KMS-11 (cell line): Measurements from ENCODE around the gene LRFN2.

Experiments used
- H2AFZ ChIP-seq: fragments of 200-600 bp; sonication (generic); 2 replicates; pipeline ENCODE4 v1.6.1; 2016; ENCODE audit warnings: antibody characterized with exemption, mixed run types, low read depth
- H3K27ac ChIP-seq: fragments of 200-600 bp; sonication (generic); 2 replicates; pipeline ENCODE4 v1.6.1; 2016; ENCODE audit warnings: mild to moderate bottlenecking, mixed run types
- H3K27me3 ChIP-seq: fragments of 200-600 bp; sonication (generic); 2 replicates; pipeline ENCODE4 v1.6.1; 2017; ENCODE audit warnings: mild to moderate bottlenecking, low read depth, mixed run types, moderate library complexity; ENCODE audit not compliant: insufficient read depth
- H3K36me3 ChIP-seq: fragments of 200-600 bp; sonication (generic); 2 replicates; pipeline ENCODE4 v1.6.1; 2017; ENCODE audit warnings: mild to moderate bottlenecking, mixed run types; ENCODE audit not compliant: insufficient read depth
- H3K4me1 ChIP-seq: fragments of 200-600 bp; sonication (generic); 2 replicates; pipeline ENCODE4 v1.6.1; 2016; ENCODE audit warnings: mild to moderate bottlenecking, low read depth, mixed run types; ENCODE audit not compliant: poor library complexity, severe bottlenecking
- H3K4me2 ChIP-seq: fragments of 200-600 bp; sonication (generic); 2 replicates; pipeline ENCODE4 v1.7.0; 2016; ENCODE audit warnings: mild to moderate bottlenecking, mixed run types
- H3K4me3 ChIP-seq: fragments of 200-600 bp; sonication (generic); IDR thresholded peaks from 2 replicates; pipeline ENCODE4 v1.6.1; 2017; ENCODE audit warnings: low read depth, low read length, mixed read lengths; ENCODE audit not compliant: insufficient read depth
- H3K79me2 ChIP-seq: fragments of 200-600 bp; sonication (generic); 2 replicates; pipeline ENCODE4 v1.6.1; 2016; ENCODE audit warnings: low read depth, mixed run types; ENCODE audit not compliant: insufficient read depth
- H3K9ac ChIP-seq: fragments of 200-600 bp; sonication (generic); 2 replicates; pipeline ENCODE4 v1.6.1; 2016; ENCODE audit warnings: mild to moderate bottlenecking, mixed run types
- H4K20me1 ChIP-seq: fragments of 200-600 bp; sonication (generic); 2 replicates; pipeline ENCODE4 v1.6.1; 2016; ENCODE audit warnings: mild to moderate bottlenecking, mixed run types; ENCODE audit not compliant: insufficient read depth
- TF ChIP-seq, protein P1 (sequence below): fragments of 200-600 bp; sonication (generic); conservative IDR thresholded peaks from 2 replicates; pipeline ENCODE4 v1.6.1; 2017; ENCODE audit warnings: low read depth, mild to moderate bottlenecking, antibody characterized with exemption, low read length, moderate library complexity, mixed read lengths

Gene LRFN2

DNA sequence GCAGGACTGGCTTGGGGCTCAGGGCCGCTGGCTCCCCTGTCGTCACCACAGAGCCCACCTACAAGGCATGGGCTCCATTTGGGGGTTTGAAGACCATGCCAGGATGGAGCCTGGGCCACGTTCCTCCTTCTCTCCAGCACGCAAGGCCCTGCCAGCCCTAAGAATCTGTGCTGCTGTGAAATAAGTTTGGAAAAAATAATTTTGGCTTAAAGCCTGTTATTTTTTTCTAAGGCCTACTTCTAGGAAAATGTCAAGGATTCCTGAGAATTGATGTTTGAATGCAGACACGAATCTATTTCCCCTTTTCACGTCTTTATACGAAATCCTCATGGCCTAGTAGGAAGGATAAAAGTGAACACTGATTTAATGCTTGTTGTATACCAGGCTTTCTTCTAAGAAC is 107.5 kb downstream of the LRFN2 start:
- no peak overlapping the region for H3K27ac ChIP-seq
- H4K20me1 ChIP-seq = no peaks in the 10 kb centered on the region
- H3K36me3 ChIP-seq = no peaks in the 10 kb centered on the region
- no peak overlapping the region for H2AFZ ChIP-seq
- no peaks in the 10 kb centered on the region for H3K27me3 ChIP-seq
- TF ChIP-seq, protein P1, sequence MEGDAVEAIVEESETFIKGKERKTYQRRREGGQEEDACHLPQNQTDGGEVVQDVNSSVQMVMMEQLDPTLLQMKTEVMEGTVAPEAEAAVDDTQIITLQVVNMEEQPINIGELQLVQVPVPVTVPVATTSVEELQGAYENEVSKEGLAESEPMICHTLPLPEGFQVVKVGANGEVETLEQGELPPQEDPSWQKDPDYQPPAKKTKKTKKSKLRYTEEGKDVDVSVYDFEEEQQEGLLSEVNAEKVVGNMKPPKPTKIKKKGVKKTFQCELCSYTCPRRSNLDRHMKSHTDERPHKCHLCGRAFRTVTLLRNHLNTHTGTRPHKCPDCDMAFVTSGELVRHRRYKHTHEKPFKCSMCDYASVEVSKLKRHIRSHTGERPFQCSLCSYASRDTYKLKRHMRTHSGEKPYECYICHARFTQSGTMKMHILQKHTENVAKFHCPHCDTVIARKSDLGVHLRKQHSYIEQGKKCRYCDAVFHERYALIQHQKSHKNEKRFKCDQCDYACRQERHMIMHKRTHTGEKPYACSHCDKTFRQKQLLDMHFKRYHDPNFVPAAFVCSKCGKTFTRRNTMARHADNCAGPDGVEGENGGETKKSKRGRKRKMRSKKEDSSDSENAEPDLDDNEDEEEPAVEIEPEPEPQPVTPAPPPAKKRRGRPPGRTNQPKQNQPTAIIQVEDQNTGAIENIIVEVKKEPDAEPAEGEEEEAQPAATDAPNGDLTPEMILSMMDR = no peak
- H3K4me3 ChIP-seq = no peak overlapping the region
- H3K4me2 ChIP-seq = no peak overlapping the region
- H3K4me1 ChIP-seq = no peaks in the 10 kb centered on the region
- no peak overlapping the region for H3K9ac ChIP-seq
- H3K79me2 ChIP-seq = no peaks in the 10 kb centered on the region

DNA sequence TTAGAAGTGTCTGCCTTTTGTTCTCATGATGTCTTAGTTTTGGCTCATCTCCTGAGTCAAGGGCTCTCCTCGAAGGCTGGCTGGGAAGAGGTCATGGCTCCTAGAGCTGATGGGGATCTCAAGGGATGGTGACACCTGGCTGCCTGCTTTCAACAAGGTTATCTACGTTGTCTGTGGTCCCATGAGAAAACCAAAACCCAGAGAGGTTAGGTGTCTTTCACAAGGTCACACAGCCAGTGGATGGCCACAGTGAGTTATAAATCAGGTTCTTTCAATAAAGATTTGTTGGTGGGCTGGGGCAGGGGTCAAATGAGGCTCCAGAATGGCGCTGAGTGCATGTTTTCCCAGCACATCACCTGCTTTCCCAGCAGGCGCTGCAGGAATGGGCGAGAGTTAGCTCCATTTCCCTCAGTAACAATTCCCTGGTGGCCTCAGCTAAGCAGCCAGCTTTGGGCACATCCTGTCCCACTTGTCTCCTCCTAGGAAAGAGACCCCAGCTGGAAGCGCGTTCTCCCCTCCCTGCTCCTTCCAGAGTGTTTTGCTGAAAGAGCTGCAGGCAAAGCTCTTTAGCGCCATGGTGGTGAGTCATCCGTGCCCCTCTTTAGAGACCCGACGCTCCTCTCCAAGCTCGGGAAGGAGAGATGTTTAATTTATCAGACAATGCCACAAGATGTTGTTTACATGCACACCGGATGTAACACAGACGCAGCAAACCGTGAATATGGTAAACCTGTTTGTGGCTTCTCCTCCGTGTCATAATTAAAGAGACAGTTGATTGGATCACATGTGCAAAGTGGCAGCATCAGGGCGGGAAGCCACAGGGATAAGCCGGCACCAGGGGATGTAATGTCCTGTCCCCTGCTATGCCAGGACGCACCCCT is 109.7 kb downstream of the LRFN2 start:
- H3K4me2 ChIP-seq = no peak overlapping the region

DNA sequence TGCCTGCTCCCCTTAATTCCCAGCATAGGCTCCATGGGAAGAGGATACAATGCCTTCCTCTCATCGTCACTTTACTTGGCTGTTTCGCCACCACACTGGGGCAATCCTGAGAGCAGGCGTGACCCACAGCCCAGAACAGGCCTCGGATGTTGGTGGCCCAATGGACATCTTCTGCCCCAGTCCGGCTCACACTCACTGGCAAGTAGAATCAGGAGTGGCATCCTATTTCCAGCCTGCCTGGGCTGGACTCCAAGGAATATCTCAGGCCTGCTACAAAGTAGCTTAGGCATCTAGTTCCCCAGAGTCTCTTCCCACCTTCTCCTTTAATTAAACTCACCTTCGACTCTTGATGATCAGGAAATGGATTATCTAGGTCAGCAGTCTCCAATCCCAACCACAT is 110.5 kb downstream of the LRFN2 start:
- H3K27me3 ChIP-seq = no peaks in the 10 kb centered on the region
- H2AFZ ChIP-seq = no peak overlapping the region
- H3K4me1 ChIP-seq = no peaks in the 10 kb centered on the region
- no peaks in the 10 kb centered on the region for H4K20me1 ChIP-seq
- TF ChIP-seq, protein P1 = no peak
- H3K27ac ChIP-seq = no peak overlapping the region
- H3K4me3 ChIP-seq = no peak overlapping the region
- no peaks in the 10 kb centered on the region for H3K36me3 ChIP-seq
- H3K79me2 ChIP-seq = no peaks in the 10 kb centered on the region
- no peak overlapping the region for H3K9ac ChIP-seq
- no peak overlapping the region for H3K4me2 ChIP-seq

More for the DNA sequence above, 109.7 kb downstream of the LRFN2 start:
- H3K36me3 ChIP-seq = no peaks in the 10 kb centered on the region
- no peak overlapping the region for H3K9ac ChIP-seq
- H3K4me1 ChIP-seq = no peaks in the 10 kb centered on the region
- H3K79me2 ChIP-seq = no peaks in the 10 kb centered on the region
- no peak overlapping the region for H2AFZ ChIP-seq
- TF ChIP-seq, protein P1 = no peak
- no peak overlapping the region for H3K27ac ChIP-seq
- H4K20me1 ChIP-seq = no peaks in the 10 kb centered on the region
- H3K4me3 ChIP-seq = no peak overlapping the region
- no peaks in the 10 kb centered on the region for H3K27me3 ChIP-seq

DNA sequence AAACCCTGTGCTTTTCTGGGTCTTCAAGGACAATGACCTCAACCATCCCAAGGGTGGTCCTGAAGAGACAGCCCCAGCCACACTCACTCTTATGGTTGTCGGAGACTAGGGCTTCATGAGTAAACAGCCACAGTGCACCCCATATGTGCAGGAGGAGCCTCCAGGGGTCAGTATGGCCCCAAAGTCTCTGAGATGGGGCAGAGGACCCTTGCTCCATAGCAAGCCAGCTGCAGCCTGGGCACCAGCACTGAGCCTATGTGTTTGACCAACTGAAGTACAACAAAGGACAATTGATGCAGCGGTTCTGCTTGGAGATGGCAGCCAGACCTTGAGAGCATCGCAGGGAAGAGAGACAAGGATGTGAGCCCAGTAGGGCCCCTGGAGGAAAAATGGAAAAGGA is 112.2 kb downstream of the LRFN2 start:
- no peaks in the 10 kb centered on the region for H4K20me1 ChIP-seq
- no peak overlapping the region for H3K4me3 ChIP-seq
- H3K4me2 ChIP-seq = no peak overlapping the region
- H3K27ac ChIP-seq = no peak overlapping the region
- no peak overlapping the region for H3K9ac ChIP-seq
- no peaks in the 10 kb centered on the region for H3K27me3 ChIP-seq
- TF ChIP-seq, protein P1 = no peak
- no peaks in the 10 kb centered on the region for H3K4me1 ChIP-seq
- no peak overlapping the region for H2AFZ ChIP-seq
- H3K79me2 ChIP-seq = no peaks in the 10 kb centered on the region
- no peaks in the 10 kb centered on the region for H3K36me3 ChIP-seq
